GM12878 (cell line): Measurements from ENCODE around the gene MYOD1. TPM values are rescaled to one million over a fixed set of nuclear protein-coding genes. Genes with fewer than 3 reads are reported as not detected.

Source experiments
- ATAC-seq: fragments of 200-7000 bp; cut with Tn5 transposase; 3 replicates; pipeline ENCODE4 v1.9.1; 2020; ENCODE audit warnings: mild to moderate bottlenecking, moderate library complexity
- BruUV-seq: library from RNA; stranded (reverse); fragments of 400-500 nt; replicated peaks from 2 replicates; lab custom pipeline; 2021; lab: Mats Ljungman, UMichigan
- CTCF ChIA-PET: fragments of 300-600 bp; sonication (Branson Sonifier 250); formaldehyde crosslinking; extraction: SDS; loops from one replicate; lab custom pipeline; 2021; ENCODE audit warnings: inconsistent platforms; lab: Yijun Ruan, JAX
- POLR2A ChIA-PET: fragments of 350-600 bp; formaldehyde crosslinking; extraction: SDS; loops from one replicate; lab custom pipeline; 2021; ENCODE audit warnings: inconsistent platforms; lab: Charles Lee
- RAD21 ChIA-PET: fragments of 300-600 bp; sonication (Branson Sonifier 250); formaldehyde crosslinking; loops from one replicate; lab custom pipeline; 2023; ENCODE audit warnings: antibody characterized with exemption; ENCODE audit not compliant: unreplicated experiment; lab: Charles Lee
- SMC1A ChIA-PET: fragments of 300-600 bp; sonication (Branson Sonifier 250); formaldehyde crosslinking; loops from one replicate; lab custom pipeline; 2023; ENCODE audit not compliant: unreplicated experiment, uncharacterized antibody; lab: Charles Lee
- DNase-seq: peaks from one replicate; pipeline ENCODE4 v3.0.0-alpha.2; 2011; ENCODE audit warnings: low read depth, low spot score
- FAIRE-seq: peaks from 3 replicates; lab custom pipeline; 2011; peaks lifted over from hg19 to GRCh38; lab: Jason Lieb, UNC
- H2AFZ ChIP-seq: 2 replicates; pipeline ENCODE4 v1.6.0; 2011; ENCODE audit warnings: low read depth, low read length, control low read depth; ENCODE audit not compliant: control insufficient read depth
- H3K27ac ChIP-seq: 2 replicates; pipeline ENCODE4 v1.5.1; 2011; ENCODE audit warnings: control low read depth; ENCODE audit not compliant: control insufficient read depth, insufficient read depth
- H3K27me3 ChIP-seq, 2 experiments: replicated peaks in 1 of 2; 2 replicates each; pipeline versions ENCODE4 v1.6.0 to v1.6.1; 2011; ENCODE audit warnings: low read length in 1 of 2; ENCODE audit not compliant: control insufficient read depth in 2 of 2, insufficient read depth in 2 of 2
- H3K36me3 ChIP-seq, 2 experiments: 2 replicates each; pipeline ENCODE4 v1.5.1; 2011; ENCODE audit warnings: low read length in 1 of 2; ENCODE audit not compliant: control insufficient read depth in 2 of 2, insufficient read depth in 2 of 2
- H3K4me1 ChIP-seq: 2 replicates; pipeline ENCODE4 v1.6.1; 2011; ENCODE audit warnings: mild to moderate bottlenecking, low read length, moderate library complexity, mixed read lengths; ENCODE audit not compliant: control insufficient read depth, insufficient read depth
- H3K4me2 ChIP-seq: 2 replicates; pipeline ENCODE4 v1.6.0; 2011; ENCODE audit warnings: control low read depth; ENCODE audit not compliant: control insufficient read depth, insufficient read depth
- H3K4me3 ChIP-seq: fragments of 200-600 bp; sonication (generic); 2 replicates; pipeline ENCODE4 v1.5.1; 2016
- H3K79me2 ChIP-seq: 2 replicates; pipeline ENCODE4 v1.6.0; 2011; ENCODE audit warnings: low read length; ENCODE audit not compliant: control insufficient read depth, insufficient read depth
- H3K9ac ChIP-seq: 2 replicates; pipeline ENCODE4 v1.8.0; 2011; ENCODE audit warnings: low read length, control low read depth, mixed read lengths; ENCODE audit not compliant: control insufficient read depth, insufficient read depth
- H3K9me3 ChIP-seq: replicated peaks from 3 replicates; pipeline ENCODE4 v1.5.1; 2011; ENCODE audit warnings: mild to moderate bottlenecking, low read length; ENCODE audit not compliant: control insufficient read depth, insufficient read depth
- H4K20me1 ChIP-seq: 2 replicates; pipeline ENCODE4 v1.6.0; 2011; ENCODE audit not compliant: control insufficient read depth, insufficient read depth
- ATF7 ChIP-seq: fragments of 450-650 bp; IDR thresholded peaks from 2 replicates; pipeline ENCODE4 v1.6.1; 2016; ENCODE audit warnings: low read depth, mild to moderate bottlenecking
- BCLAF1 ChIP-seq: fragments of 450-650 bp; IDR thresholded peaks from 2 replicates; pipeline ENCODE4 v1.6.1; 2017; ENCODE audit warnings: antibody characterized with exemption, mild to moderate bottlenecking, moderate library complexity
- E2F8 ChIP-seq: fragments of 450-650 bp; IDR thresholded peaks from 2 replicates; pipeline ENCODE4 v1.6.1; 2018; ENCODE audit warnings: mild to moderate bottlenecking, low read depth, moderate library complexity; ENCODE audit not compliant: partially characterized antibody
- HCFC1 ChIP-seq: fragments of 150-350 bp; IDR thresholded peaks from 2 replicates; pipeline ENCODE4 v1.6.1; 2014; ENCODE audit warnings: low read length
- IKZF2 ChIP-seq, 2 experiments: fragments of 450-650 bp; IDR thresholded peaks; 2 replicates each; pipeline ENCODE4 v1.6.1; 2017; ENCODE audit warnings: mild to moderate bottlenecking in 2 of 2, moderate library complexity in 2 of 2
- NFYB ChIP-seq: IDR thresholded peaks from 2 replicates; pipeline ENCODE4 v1.6.1; 2011; ENCODE audit warnings: low read depth, mild to moderate bottlenecking, low read length, improper control_type of control experiment, moderate library complexity; ENCODE audit not compliant: insufficient read depth
- NRF1 ChIP-seq: conservative IDR thresholded peaks from 2 replicates; pipeline ENCODE4 v1.6.1; 2011; ENCODE audit warnings: mild to moderate bottlenecking, low read depth, low read length, improper control_type of control experiment
- PKNOX1 ChIP-seq: fragments of 450-650 bp; IDR thresholded peaks from 2 replicates; pipeline ENCODE4 v1.6.1; 2016; ENCODE audit warnings: mild to moderate bottlenecking
- RBBP5 ChIP-seq: fragments of 200-600 bp; sonication (generic); conservative IDR thresholded peaks from 2 replicates; pipeline ENCODE4 v1.6.1; 2016
- RELB ChIP-seq: fragments of 450-650 bp; IDR thresholded peaks from 2 replicates; pipeline ENCODE4 v1.6.1; 2017; ENCODE audit warnings: low read depth, mild to moderate bottlenecking, moderate library complexity
- RUNX3 ChIP-seq: IDR thresholded peaks from 2 replicates; pipeline ENCODE4 v1.6.1; 2012; ENCODE audit warnings: low read length, inconsistent platforms
- SIX5 ChIP-seq: IDR thresholded peaks from 2 replicates; pipeline ENCODE4 v1.6.1; 2011; ENCODE audit warnings: mild to moderate bottlenecking, low read depth, low read length, moderate library complexity; ENCODE audit not compliant: severe bottlenecking
- SMAD1 ChIP-seq: fragments of 450-650 bp; IDR thresholded peaks from 2 replicates; pipeline ENCODE4 v1.6.1; 2018; ENCODE audit warnings: mild to moderate bottlenecking, low read depth; ENCODE audit not compliant: partially characterized antibody
- SMC3 ChIP-seq: IDR thresholded peaks from 2 replicates; pipeline ENCODE4 v1.6.1; 2011; ENCODE audit warnings: low read length, improper control_type of control experiment, borderline replicate concordance
- SRF ChIP-seq, 2 experiments: IDR thresholded peaks; 2 replicates each; pipeline ENCODE4 v1.6.1; 2011; ENCODE audit warnings: low read depth in 2 of 2, low read length in 2 of 2, mild to moderate bottlenecking in 1 of 2, moderate library complexity in 1 of 2
- WGBS: methylation state at CpG from one replicate; pipeline ENCODE4 v1.1.6; 2016; ENCODE audit warnings: low lambda C conversion rate; ENCODE audit not compliant: insufficient replicate concordance, insufficient coverage; ENCODE audit errors: missing lambda C conversion rate; 5-methylcytosine and 5-hydroxymethylcytosine counted together
- in situ Hi-C: fragments of 300-500 bp; cut with MboI; formaldehyde crosslinking; loops from 9 replicates; pipeline ENCODE4 v1.14.3; 2018; ENCODE audit warnings: mixed read lengths
- intact Hi-C: fragments of 100-400 bp; cut with micrococcal nuclease; formaldehyde crosslinking; loops from one replicate; pipeline ENCODE4 v1.14.2; 2022; ENCODE audit not compliant: unreplicated experiment
- polyA plus RNA-seq, 11 experiments: library from polyadenylated mRNA; depleted of rRNA in 4 of 11; unstranded in 6 of 11; stranded (reverse) in 5 of 11; fragments of >200 nt; fragmentation: Nextera tagmentation in 4 of 11; fragmentation: Illumina TruSeq in 1 of 11; extraction: Ambion mirVana in 4 of 11; extraction: Trizol in 1 of 11; gene quantifications; 1 replicate in 1 of 11; 2 replicates in 10 of 11; pipeline versions ENCODE4 v1.2.1 to v1.2.3, GENCODE V29; 2011 to 2016; ENCODE audit warnings: inconsistent platforms in 2 of 11, missing spikeins in 2 of 11, low read depth in 1 of 11
- total RNA-seq, 4 experiments: library from RNA; depleted of rRNA in 3 of 4; stranded (reverse); fragments of >200 nt in 3 of 4; fragmentation: Illumina TruSeq in 1 of 4; extraction: Trizol in 1 of 4; gene quantifications; 2 replicates each; pipeline versions ENCODE4 v1.2.1 to v1.2.3, GENCODE V29; 2013 to 2021

MYOD1 gene
- total and polyA plus RNA-seq, 10 of the 15 experiments (the other 5 are each of a cell fraction or from before 2014, with no cell fraction given): not detected

GRCh38 chr11:17702876-17703275 is 16.5 kb upstream of the MYOD1 start (continued):
- no peak for TF ChIP-seq ATF7
- TF ChIP-seq NRF1: no peak
- TF ChIP-seq SMAD1: no peak
- no peak for TF ChIP-seq SMC3
- TF ChIP-seq RELB: no peak
- TF ChIP-seq IKZF2 (IDR thresholded peaks at IDR 0.05): no peak
- no peak for TF ChIP-seq SRF (IDR thresholded peaks at IDR 0.05; ENCODE audit: low read depth in 2 of 2, low read length in 2 of 2)
- TF ChIP-seq RBBP5: no peak

- Histone ChIP-seq H3K36me3 (no peaks in the 10 kb centered on the region), H2AFZ (no peak overlapping the region), H3K4me1 (no peaks in the 10 kb centered on the region), H4K20me1 (no peaks in the 10 kb centered on the region), H3K79me2 (no peaks in the 10 kb centered on the region), H3K27ac (no peak overlapping the region), H3K27me3 (no peaks in the 10 kb centered on the region; a peak in 1 of 4 replicates), H3K4me3 (no peak overlapping the region), H3K9me3 (no peaks in the 10 kb centered on the region), H3K4me2 (no peak overlapping the region), H3K9ac (no peak overlapping the region)
- ChIA-PET CTCF (interaction anchor here (1.6 to 2.7 kb wide), 2 partner anchors 9 to 27 kb away, joined by 3 to 9 read pairs; no protein-coding TSS in a partner anchor), POLR2A (no interaction called here), SMC1A (no interaction called here), RAD21 (no interaction called here)
- peak; percentile 63 for ATAC-seq
- intact Hi-C loops (no loop called here), in situ Hi-C loops (no loop called here)
- DNase-seq: peak; percentile 5
- 21% methylated on average over 2 of the region's 2 CpGs for WGBS
- no TSS peak for BruUV-seq
- FAIRE-seq: peak; percentile 72
- TF ChIP-seq RUNX3 (no peak), E2F8 (no peak), NFYB (peak; percentile 97), BCLAF1 (no peak), HCFC1 (peak; percentile 55), PKNOX1 (peak; percentile 81), SIX5 (peak; percentile 73)
Observed at GRCh38 chr11:17703951-17704350, 15.4 kb upstream of the MYOD1 start.
